Ovary (tissue), 9 donors: ENCODE data around the gene CEP68. TPM values are rescaled to one million over a fixed set of nuclear protein-coding genes. Genes with fewer than 3 reads are reported as not detected.

Experiments used
- DNase-seq, 5 donors: peaks; one replicate each; pipeline ENCODE4 v3.0.0-alpha.2; 2019 to 2020
- H3K27ac ChIP-seq, 2 donors: fragments of 200-600 bp; one replicate each; pipeline versions ENCODE4 v1.5.1 to v1.8.0; 2019 to 2022
- H3K27me3 ChIP-seq: fragments of 200-600 bp; one replicate; pipeline ENCODE4 v1.8.0; 2022
- H3K36me3 ChIP-seq: fragments of 200-600 bp; sonication (generic); one replicate; pipeline ENCODE4 v1.5.1; 2019
- H3K4me1 ChIP-seq: one replicate; pipeline ENCODE4 v1.8.1; 2013; ENCODE audit warnings: mild to moderate bottlenecking, moderate library complexity; ENCODE audit not compliant: insufficient read depth
- H3K4me3 ChIP-seq: fragments of 200-600 bp; sonication (generic); one replicate; pipeline ENCODE4 v1.5.1; 2017
- H3K9me3 ChIP-seq, 2 donors: fragments of 200-600 bp in 1 of 2; sonication (generic) in 1 of 2; one replicate each; pipeline versions ENCODE4 v1.5.1 to v1.8.1; 2013 to 2019; ENCODE audit warnings: mild to moderate bottlenecking in 1 of 2, moderate library complexity in 1 of 2
- CTCF ChIP-seq, 3 donors: fragments of 450-650 bp in 2 of 3; fragments of 200-600 bp in 1 of 3; IDR thresholded peaks; one replicate each; pipeline versions ENCODE4 v1.5.1 to v1.8.0; 2016 to 2022; ENCODE audit warnings: antibody characterized with exemption in 3 of 3, mild to moderate bottlenecking in 1 of 3
- EP300 ChIP-seq: sonication (generic); formaldehyde crosslinking; IDR thresholded peaks from one replicate; pipeline ENCODE4 v1.6.1; 2017; ENCODE audit warnings: antibody characterized with exemption
- POLR2A ChIP-seq: fragments of 450-650 bp; IDR thresholded peaks from one replicate; pipeline ENCODE4 v1.6.1; 2017; ENCODE audit warnings: antibody characterized with exemption, mild to moderate bottlenecking, moderate library complexity
- WGBS, 3 donors: extraction: QIAGEN DNeasy Blood & Tissue Kit in 1 of 3; methylation state at CpG; one replicate each; pipeline versions ENCODE4 v1.1.5 to v1.1.7; 2013 to 2017; 5-methylcytosine and 5-hydroxymethylcytosine counted together
- intact Hi-C, 4 donors: fragments of 100-400 bp; cut with DNase I; formaldehyde crosslinking; loops; one replicate each; pipeline versions ENCODE4 v1.11.0 to v1.15.1; 2022 to 2023
- polyA plus RNA-seq, 2 donors: library from polyadenylated mRNA; stranded (reverse); fragments of 200-250 nt in 1 of 2; fragments of 350-450 nt in 1 of 2; fragmentation: Illumina TruSeq in 1 of 2; extraction: RNeasy Lipid Tissue Mini Kit (QIAGEN cat#74804) in 1 of 2; gene quantifications; one replicate each; pipeline ENCODE4 v1.2.3, GENCODE V29; 2013 to 2014
- total RNA-seq, 7 donors: library from RNA; depleted of rRNA in 2 of 7; stranded (reverse); fragments of >200 nt in 2 of 7; fragmentation: NEBNext Ultra II Directional in 3 of 7; extraction: Animal tissue kit (Norgen Biotek cat#: 25700) in 3 of 7; gene quantifications; one replicate each; pipeline versions ENCODE4 v1.1.0 to v1.2.4, GENCODE V29; 2016 to 2023
- donor health status: DM: no; HTN: no; CAD: no; lungs with moderate emphysema.
- donor health status: DM: no; HTN: no; CAD: no.
- donor health status: Bipolar disorder and iron deficiency.
- donor health status: DM: yes; HTN: yes; CAD: no.
- donor health status: DM: no; HTN: no; CAD: no.
- donor health status: DM: yes; HTN: yes; CAD: no.

Gene CEP68
- total and polyA plus RNA-seq, 9 donors: 13.7 to 31.6 (median 28.0) TPM

GRCh38 chr2:65128297-65129190 lies 72.3 kb downstream of the CEP68 start:
- no peaks in the 10 kb centered on the region for H3K36me3 ChIP-seq
- no peaks in the 10 kb centered on the region for H3K27me3 ChIP-seq
- 6 to 9% (median 7%) methylated on average over 8 of the region's 8 CpGs for WGBS, 3 donors
- peak overlapping the region in 1 of 2 donors; percentile 80 for H3K27ac ChIP-seq
- intact Hi-C loops: loop anchor here in 2 of 4 donors (2.0 to 10.0 kb wide), 2 partner anchors 54 to 64 kb away; no protein-coding TSS in a partner anchor
- no peaks in the 10 kb centered on the region for H3K9me3 ChIP-seq
- H3K4me1 ChIP-seq: peaks cover 14% of the 10 kb centered on the region
- TF ChIP-seq EP300: no peak
- TF ChIP-seq POLR2A: no peak
- TF ChIP-seq CTCF (IDR thresholded peaks at IDR 0.05): no peak
- peak overlapping the region; percentile 54 for H3K4me3 ChIP-seq
- DNase-seq: no peak

GRCh38 chr2:65129286-65129825 lies 73.1 kb downstream of the CEP68 start:
- Histone ChIP-seq H3K27me3 (no peaks in the 10 kb centered on the region), H3K9me3 (no peaks in the 10 kb centered on the region), H3K36me3 (no peaks in the 10 kb centered on the region), H3K4me1 (peaks cover 14% of the 10 kb centered on the region), H3K4me3 (peak overlapping the region; percentile 54), H3K27ac (peak overlapping the region; percentile 80 to 86)
- intact Hi-C loops: loop anchor here in 2 of 4 donors (2.0 to 10.0 kb wide), 2 partner anchors 55 to 65 kb away; no protein-coding TSS in a partner anchor
- peak in 4 of 5 donors; percentile 62 to 82 (median 72) for DNase-seq
- TF ChIP-seq POLR2A (no peak), EP300 (no peak), CTCF (IDR thresholded peaks at IDR 0.05) (no peak)
- WGBS, 3 donors: 1 to 2% (median 1%) methylated on average over 25 to 29 of the region's 29 CpGs

GRCh38 chr2:65129826-65130663 lies 73.8 kb downstream of the CEP68 start, which contains the start of gene RAB1A:
Gene RAB1A, minus strand, starts transcription at chr2:65130106. Its CDS starts 191 bp downstream, at chr2:65129915.
- TF ChIP-seq POLR2A (peak; percentile 96), EP300 (peak; percentile 76), CTCF (IDR thresholded peaks at IDR 0.05) (peak; percentile 28 to 61 (median 43))
- Histone ChIP-seq H3K4me3 (peak within 1 kb of the TSS; percentile 76), H3K9me3 (no peaks in the 10 kb centered on the region), H3K27me3 (no peaks in the 10 kb centered on the region), H3K36me3 (no peaks in the 10 kb centered on the region), H3K4me1 (peaks cover 14% of the 10 kb centered on the region), H3K27ac (peak within 1 kb of the TSS; percentile 85 to 86)
- peak; percentile 99 to 100 (median 99) for DNase-seq
- intact Hi-C loops: loop anchor here in 3 of 4 donors (2.0 to 10.0 kb wide), 4 partner anchors 55 to 1285 kb away; partner anchors contain the start of genes CEP68 (in 1 of the 3) and UGP2 (in 1 of the 3)
- WGBS, 3 donors: 1% methylated on average over 58 to 76 of the region's 76 CpGs
